Stimulated activated naive CD4-positive, alpha-beta T cell (primary cell): Measurements from ENCODE around the gene SLC25A33.
A peak's percentile ranks its signal among the peaks of the same experiment; 100 is the strongest.
"Not testable (repeated sequence)": the region's sequence is repeated elsewhere in the genome, so short reads cannot be mapped to it uniquely, and the experiment has no call there.

ENCODE experiments used
- DNase-seq, 6 experiments: peaks; one replicate each; lab custom pipeline; 2025; lab: John Stamatoyannopoulos, UW

Gene SLC25A33

DNA sequence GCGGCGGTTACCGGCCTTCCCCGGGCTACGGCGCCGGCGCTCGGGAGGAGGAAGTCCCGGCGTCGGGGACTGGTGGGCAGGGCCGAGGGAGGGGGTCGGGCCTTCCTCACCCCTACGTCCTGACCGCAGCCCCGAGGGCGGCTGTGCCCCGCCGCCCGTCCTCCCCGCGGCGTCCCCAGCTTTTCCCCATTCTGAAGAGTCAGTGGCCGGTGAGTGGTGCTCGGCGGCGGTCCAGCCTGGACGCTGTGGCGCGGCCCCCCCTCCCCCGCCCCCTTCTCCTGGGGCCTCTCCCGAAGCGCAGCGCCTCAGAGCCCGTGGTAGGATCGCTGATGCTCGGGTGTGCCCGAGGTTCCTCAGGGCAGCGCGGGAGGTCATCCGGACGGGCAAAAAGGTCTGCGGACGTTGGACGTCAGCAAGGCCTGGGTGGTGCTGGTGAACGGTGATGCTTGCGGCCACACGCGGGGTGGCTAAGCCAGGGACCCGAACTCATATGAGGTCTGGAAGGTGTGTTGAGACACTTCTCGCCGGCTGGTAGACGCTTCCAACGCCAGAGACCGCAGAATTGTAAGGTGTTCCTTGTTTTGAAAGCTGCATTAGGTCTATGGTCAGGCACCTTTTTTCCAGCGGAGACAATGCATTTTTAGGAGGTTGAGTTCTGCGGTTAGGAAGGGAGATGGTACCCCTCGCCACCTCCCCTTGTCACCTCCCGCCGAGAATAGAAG, 725 bp downstream of the SLC25A33 start:
- peak in 5 of 6 experiments; percentile 17 to 49 (median 30) for DNase-seq

DNA sequence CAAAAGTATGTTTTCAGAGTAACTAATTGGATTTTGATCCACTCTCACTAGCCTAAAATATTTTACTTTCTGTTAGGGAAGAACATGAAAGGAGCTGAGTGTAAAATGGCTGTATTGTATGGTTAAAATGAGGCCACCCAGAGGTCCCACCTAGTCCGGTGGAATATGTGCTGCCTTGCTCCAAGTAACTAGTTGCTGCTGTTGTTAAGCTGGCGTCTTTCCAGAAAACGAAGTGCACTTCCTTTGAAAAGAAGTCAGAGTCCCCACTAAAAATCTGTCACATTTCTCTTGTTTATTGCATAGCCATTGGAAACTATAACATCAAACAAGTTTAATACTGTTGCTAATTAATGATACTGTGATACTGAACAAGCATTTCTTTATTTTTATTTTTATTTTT, 3.2 kb downstream of the SLC25A33 start:
- peak in 2 of 6 experiments; percentile 4 to 17 for DNase-seq

DNA sequence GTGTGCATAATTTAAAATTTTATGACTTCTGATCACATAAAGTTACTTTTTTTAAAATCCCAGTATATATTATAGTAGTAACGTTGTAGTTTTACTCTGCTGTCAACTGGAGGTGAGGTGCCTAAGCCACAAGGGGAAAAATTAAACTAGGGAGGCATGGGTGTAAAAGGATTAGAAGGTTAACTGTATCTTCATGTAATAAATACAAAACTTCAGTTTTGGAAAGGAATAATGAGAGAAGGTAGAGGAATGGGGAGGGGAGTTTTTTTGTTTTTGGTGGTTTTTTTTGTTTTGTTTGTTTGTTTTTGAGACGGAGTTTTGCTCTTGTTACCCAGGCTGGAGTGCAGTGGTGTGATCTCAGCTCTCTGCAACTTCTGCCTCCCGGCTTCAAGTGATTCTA, 5.7 kb downstream of the SLC25A33 start:
- DNase-seq, result no peak

DNA sequence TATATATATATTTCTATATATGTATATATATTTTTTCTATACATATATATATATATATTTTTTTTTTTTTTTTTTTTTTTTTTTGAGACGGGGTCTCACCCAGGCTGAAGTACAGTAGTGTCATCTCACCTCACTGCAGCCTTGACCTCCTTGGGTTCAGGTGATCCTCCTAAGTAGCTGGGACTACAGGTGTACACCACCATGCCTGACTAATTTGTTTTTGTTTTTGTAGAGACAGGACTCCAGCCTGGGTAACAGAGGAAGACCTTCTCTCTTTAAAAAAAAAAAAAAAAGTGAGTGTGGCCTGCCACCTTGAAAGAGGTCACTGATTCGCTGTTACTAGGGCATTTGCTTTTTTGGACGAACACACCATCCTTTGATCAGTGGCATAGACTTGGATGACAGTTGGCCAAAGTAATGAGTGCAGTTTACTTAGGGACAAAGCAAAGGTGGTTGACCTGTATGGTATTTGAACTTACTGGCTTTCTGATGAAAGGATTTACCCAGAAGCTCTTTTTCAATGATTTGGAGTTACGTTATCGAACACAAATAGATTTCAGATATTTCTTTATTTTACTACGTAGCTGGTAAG, 10.8 kb downstream of the SLC25A33 start:
- DNase-seq, result no peak

DNA sequence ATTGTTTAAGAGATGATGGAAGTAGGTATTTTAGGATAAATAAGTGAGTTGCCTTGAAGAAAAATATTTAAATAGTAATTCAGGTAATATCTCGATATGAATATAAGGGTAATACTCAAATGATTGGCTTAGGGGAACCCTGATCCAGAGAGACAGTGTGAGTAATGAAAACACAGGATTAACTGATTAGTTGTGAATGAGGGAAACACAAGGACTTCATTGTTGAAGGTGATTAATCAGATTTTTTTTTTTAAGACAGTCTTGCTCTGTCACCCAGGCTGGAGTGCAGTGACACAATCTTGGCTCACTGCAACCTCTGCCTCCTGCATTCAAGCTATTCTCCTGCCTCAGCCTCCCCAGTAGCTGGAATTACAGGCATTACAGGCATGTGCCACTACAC, 12.7 kb downstream of the SLC25A33 start:
- DNase-seq, result no peak

DNA sequence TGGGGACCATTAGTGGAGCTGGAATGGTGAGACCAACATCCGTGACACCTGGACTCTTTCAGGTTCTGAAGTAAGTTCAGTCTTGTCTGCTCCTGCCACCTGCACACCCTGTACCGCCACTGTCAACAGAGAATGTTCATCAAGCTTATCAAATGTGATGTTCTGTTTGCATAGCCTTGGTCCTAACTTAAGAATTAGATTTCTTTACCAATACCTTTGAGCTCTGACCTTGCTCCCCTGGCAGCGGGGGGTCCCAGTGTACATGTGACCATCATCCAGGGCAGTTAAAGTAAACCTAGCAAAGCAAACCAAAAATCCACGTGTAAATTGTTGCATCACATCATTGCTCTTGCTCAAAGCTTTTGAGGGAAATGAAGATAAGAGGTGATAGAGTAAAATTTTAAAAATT, 14.5 kb downstream of the SLC25A33 start:
- DNase-seq, result no peak

DNA sequence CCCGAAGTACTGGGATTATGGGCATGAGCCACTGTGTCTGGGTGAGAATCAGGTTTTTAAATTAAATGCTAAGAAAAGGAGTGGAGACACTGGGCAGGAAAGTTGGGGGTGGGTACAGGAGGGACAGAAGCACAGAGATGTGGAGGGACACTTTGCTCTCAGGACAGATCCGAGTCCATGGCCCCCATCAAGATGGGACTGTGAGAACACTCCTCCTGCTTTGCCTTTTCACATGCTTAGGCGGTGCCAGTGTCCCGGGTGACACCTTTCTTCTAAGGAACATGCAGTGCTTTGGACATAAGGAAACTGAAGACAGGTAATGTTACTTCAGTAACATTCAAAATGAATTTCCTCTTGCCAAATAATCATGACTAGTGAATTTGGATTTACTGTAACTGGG, 16.7 kb downstream of the SLC25A33 start:
- no peak for DNase-seq

DNA sequence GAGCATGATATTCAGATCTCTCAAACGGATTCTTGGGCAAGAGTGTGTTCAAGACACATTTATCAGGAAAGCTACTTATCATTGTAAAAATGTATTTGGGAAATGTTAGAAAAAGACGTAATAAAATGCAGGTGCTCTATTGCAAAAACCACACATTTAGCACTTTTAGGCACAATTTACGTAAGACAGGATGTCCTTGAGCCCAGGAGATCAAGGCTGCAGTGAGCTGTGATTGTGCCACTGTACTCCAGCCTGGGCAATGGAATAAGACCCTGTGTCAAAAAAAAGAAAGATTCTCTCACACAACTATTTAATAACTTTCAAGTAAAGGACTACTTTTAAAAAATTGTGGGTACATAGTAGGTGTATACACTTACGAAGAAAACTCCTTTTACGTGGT, 18.4 kb downstream of the SLC25A33 start:
- peak in 1 of 6 experiments; percentile 11 for DNase-seq

DNA sequence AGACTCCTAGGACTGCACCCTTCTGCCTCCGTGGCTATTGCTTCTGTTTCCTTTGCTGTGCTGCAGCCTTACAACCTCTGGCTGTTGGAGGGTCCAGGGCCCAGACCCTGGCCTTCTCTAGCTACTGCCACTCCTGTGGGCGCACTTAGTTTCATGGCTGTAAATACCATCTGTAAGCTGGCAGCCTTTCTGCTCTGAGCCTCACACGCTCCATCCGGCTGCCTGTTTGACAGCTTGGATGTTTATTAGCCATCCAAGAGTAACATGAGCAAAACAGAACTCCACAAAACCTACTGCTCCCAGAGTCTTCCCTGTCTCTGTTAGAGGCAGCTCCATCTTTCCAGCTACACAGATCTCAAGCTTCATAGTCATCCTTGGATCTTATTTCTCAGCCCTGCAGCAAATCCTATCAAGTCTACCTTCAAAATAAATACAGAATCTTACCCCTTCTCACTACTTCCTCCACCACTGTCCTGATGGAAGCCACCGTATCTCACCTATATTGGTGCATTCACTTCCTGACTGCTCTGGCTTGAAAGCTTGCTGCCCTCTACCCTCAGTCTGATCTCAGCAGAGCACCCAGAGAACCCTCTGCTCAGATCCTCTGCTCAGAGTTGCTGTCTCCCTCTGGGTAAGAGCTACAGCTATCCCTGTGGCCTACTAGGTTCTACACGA, 19.1 kb downstream of the SLC25A33 start:
- peak in 2 of 6 experiments; percentile 6 to 22 for DNase-seq

DNA sequence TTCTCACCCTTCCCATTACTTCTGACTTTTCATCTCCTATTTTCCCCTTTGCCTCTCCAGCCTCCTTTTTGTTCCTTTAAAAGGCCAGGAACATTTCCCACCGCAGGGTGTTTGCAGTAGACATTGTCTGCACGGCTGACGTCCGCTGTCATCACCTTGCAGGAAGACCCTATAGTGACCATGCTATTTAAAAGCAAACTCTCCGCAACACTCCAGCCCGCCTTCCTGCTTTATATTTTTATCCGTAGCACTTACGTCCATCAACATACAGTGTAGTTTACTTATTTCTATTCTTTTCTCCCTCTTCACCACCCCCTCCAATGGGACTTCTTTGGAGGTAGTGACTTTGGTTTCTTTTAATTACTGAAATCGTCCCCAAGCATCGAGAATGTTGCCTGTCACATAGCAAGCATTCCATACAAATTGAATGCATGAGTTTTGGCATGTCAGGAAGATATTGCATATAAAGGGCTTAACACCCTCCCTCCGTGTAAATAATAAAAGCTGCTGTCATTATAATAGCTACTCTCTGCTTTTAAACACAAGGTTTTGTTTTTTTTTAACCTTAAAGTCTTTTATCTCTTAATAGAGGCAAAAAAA, 19.8 kb downstream of the SLC25A33 start:
- no peak for DNase-seq

DNA sequence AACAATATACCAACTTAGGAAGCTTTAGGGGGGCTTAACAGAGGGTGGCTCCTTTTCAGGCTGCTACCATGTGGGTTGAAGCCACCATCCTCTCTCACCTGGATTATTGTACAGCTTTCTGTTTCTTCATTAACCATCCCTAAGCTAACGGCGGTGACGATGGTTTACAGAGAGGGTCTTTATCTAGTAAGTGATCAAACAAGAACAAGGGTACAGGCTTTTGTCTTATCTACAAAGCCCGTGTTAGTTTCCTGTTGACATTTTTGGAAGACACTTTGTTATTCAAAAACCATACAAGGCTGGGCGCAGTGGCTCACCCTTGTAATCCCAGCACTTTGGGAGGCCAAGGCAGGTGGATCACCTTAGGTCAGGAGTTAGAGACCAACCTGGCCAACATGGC, 20.4 kb downstream of the SLC25A33 start:
- DNase-seq, result peak in 4 of 6 experiments; percentile 27 to 71 (median 48)

DNA sequence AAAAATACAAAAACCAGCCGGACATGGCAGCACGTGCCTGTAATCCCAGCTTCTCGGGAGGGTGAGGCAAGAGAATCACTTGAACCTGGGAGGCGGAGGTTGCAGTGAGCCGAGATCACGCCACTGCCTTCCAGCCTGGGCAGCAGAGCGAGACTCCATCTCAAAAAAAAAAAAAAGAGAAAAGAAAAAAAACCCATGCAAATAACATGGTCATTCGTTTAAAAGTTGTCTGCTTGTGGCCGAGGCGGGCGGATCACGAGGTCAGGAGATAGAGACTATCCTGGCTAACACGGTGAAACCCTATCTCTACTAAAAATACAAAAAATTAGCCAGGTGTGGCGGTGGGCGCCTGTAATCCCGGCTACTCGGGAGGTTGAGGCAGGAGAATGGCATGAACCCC, 20.8 kb downstream of the SLC25A33 start:
- not testable (repeated sequence) for DNase-seq

DNA sequence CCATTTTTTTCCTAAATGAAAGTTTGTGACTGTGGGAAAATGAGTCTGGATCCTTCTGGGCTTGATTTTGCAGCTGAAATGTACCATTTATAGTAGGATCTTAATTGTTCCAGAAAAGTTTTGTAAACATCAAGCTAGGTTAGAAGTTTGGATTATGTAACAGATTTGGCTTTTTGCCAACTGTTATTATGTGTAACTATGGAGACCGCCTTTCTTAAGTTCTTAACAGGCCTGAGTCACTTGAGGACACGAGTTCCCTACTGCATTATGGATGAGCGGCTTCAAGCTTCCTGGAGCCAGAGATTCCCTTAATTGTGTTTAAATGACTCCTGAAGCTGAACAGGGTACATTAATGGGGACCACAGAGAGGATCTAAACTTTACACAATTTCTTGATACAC, 22.2 kb downstream of the SLC25A33 start:
- DNase-seq, result peak in 3 of 6 experiments; percentile 28 to 65 (median 58)

DNA sequence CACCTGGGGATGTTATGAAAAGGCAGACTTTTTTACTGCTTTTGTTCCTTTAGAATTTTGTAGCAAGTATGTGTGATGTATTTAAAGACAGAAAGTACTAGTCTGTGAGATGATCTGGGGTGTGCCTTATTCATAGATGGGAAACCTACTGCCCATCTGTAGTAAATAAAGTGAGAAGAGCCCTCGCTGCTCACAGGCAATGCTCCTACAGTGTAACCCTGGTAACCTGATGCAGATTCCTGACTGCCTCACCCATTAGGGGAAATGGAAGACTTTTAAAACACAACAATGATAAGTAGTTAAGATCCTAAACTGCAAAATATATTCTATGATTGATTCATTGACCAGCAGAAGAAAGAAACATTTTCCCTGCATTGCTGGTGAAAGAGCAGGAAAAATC, 30.0 kb downstream of the SLC25A33 start:
- DNase-seq, result no peak

DNA sequence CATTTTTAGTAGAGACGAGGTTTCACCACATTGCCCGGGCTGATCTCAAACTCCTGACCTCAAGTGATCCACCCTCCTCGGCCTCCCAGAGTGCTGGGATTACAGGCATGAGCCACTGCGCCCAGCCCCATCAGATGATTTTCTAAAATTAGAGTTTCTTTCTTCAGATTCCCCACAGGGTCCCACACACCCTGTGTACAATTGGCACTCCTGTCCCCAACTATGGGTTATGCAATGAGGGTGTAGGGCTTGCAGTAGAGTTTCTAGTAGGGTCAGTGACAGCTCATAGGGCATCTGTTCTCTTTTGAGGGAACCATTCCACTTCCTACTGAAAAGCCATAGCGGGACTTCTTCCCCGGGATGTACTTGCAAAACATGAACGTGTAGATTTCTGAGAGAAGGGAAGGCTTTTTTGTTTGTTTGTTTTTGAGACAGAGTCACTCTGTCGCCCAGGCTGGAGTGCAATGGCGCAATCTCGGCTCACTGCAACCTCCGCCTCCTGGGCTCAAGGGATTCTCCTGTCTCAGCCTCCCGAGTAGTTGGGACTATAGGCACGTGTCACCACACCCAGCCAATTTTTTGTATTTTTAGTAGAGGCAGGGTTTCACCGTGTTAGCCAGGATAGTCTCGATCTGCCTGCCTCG, 31.7 kb downstream of the SLC25A33 start:
- DNase-seq, result not testable (repeated sequence)

DNA sequence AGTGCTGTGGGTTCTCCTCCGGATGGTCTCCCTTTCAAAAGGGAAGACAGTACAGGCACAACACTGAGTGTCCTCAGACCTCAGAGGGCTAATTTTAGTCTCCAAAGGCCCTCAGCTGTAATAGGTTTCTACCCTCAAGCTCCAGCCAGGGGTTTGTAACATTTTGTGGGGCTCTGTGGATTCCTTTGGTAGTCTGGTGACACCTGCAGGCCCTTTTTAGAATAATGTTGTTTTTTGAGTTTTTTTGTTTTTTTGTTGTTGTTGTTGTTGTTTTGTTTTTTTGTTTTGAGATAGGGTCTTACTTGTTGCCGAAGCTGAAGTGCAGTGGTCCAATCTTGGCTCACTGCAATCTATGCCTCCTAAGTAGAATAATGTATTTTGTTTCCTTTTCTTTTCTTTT, 34.5 kb downstream of the SLC25A33 start:
- DNase-seq, result peak in 2 of 6 experiments; percentile 19 to 20

DNA sequence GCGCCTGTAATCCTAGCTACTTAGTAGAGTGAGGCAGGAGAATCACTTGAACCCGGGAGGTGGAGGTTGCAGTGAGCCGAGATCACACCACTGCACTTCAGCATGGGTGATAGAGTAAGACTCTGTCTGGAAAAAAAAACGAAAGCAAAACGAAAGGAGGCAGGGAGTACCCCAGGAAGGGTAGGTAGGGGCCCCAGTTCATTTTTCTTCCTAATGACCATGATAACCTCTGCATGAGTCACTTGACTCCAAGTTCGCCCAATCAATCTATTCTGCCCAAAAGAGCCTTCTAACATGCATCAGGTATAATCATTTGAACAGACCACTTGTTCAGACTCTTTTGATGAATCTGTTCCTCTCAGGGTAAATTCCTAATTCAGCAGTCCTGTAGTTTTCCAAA, 36.2 kb downstream of the SLC25A33 start:
- DNase-seq, result no peak

DNA sequence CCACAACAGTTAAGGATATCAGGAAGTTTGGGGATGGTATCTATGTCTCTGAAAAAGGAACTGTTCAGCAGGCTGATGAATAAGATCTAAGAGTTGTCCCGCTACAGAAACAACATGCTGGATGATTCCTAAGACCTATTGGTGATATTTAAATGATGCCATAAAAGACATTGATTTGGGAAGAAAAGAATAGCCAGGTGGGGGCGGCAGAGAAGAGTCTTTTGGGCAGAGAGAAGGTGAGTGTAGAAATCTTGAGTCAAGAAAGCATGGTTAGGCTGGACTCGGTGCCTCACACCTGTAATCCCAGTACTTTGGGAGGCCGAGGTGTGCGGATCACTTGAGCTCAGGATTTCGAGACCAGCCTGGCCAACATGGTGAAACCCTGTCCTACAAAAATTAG, 37.6 kb downstream of the SLC25A33 start:
- no peak for DNase-seq

DNA sequence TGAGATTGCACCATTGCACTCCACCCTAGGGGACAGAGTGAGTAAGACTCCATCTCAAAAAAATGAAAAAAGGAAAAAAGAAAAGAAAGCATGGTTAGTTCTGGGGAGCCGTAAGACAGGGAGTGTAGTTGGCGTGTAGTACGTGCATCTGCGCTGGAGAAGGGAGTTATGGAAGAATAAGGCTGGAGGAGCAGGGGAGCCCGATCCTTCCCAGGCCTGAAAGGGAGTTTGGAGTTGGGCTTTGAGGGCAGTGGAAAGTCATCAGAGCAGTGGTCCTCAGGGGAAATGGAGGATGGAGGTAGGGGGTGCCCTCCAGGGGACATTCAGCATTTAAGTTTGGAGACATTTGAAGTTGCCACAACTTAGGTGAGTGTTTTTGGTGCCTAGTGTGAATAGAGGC, 38.2 kb downstream of the SLC25A33 start:
- no peak for DNase-seq

DNA sequence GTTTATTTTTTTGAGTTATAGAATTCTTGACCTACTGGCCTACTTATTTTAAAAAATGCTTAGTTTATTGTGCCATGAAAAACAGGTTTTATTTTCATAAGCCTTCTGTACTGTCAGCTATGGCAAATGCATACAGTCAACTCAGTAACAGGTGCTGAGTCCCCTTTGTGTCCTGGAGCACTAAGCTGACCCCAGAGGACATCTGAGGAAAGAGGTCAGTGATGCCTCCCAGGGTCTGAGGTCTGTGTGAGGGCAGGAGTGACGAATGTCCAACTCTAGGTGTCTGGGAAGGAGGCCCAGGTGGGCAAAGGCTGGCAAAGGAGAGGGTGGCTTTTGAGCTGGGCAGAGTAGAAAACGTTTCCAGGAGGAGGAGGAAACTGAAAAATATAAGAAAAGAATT, 41.7 kb downstream of the SLC25A33 start:
- DNase-seq, result no peak

DNA sequence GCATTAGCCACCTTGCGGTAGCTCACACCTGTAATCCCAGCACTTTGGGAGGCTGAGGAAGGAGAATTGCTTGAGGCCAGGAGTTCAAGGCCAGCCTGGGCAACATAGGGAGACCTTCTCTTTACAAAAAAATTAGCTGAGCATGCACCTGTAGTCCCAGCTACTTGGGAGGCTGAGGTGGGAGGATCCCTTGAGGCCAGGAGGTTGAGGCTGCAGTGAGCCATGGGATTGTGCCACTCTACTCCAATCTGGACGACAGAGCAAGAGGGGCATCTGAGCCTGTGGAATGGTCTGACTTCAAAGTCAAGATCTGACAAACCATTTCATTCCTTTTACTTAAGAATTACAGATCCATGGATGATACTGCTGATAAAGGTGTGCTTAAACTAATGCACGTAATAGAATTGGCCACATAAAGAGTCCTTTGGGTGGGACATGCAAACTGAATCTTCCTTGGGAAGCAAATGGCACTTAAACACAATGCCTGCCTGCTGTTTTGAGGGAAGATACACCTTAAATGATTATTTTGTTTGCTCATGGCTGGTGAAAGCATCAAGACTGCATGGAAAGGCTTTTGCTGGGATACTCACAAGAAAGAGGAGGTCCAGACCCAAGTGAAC, 47.0 kb downstream of the SLC25A33 start:
- no peak for DNase-seq
